ENCODE measurements around the gene VPS4A. TPM values are rescaled to one million over a fixed set of nuclear protein-coding genes. Genes with fewer than 3 reads are reported as not detected.

Gene VPS4A
- total RNA-seq, 1 experiment from 2014 or later = 31.3 TPM

DNA sequence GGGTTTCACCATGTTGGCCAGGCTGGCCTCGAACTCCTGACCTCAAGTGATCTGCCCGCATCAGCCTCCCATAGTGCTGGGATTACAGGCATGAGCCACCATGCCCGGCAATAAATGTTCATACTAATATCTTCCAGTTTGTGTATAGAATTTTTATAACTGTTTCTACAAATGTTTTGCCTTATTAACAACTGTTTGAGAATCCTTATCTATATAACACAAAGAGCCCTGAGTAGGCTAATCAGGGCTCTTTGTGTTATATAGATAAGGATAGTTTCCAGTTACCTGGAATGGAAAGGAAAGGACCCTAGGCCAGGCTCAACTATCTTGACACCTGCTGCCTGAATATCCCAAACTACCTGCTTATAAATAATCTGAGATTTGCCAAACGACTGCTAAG, 57.7 kb downstream of the VPS4A start:
- no peak for DNase-seq
- Histone ChIP-seq H3K36me3 (peaks cover 18% of the 10 kb centered on the region), H3K4me3 (no peak overlapping the region), H3K27me3 (no peaks in the 10 kb centered on the region), H3K9me3 (no peaks in the 10 kb centered on the region)

DNA sequence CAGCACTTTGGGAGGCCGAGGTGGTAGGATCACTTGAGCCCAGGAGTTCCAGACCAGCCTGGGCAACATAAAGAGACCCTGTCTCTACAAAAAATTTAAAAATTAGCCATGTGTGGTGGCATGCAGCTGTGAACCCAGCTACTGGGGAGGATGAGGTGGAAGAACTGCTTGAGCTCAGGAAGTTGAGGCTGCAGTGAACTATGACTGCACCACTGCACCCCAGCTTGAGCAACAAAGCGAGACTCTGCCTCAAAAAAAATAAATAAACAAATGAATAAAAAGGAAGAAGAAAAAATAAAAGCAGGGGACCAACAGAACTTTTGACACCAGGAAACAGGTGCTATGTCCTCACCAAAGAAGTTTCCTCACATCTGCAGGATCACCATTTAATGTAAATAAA, 60.4 kb downstream of the VPS4A start:
- no peaks in the 10 kb centered on the region for H3K9me3 ChIP-seq
- H3K4me3 ChIP-seq = no peak overlapping the region
- H3K36me3 ChIP-seq = peaks cover 18% of the 10 kb centered on the region
- no peaks in the 10 kb centered on the region for H3K27me3 ChIP-seq
- DNase-seq = no peak

DNA sequence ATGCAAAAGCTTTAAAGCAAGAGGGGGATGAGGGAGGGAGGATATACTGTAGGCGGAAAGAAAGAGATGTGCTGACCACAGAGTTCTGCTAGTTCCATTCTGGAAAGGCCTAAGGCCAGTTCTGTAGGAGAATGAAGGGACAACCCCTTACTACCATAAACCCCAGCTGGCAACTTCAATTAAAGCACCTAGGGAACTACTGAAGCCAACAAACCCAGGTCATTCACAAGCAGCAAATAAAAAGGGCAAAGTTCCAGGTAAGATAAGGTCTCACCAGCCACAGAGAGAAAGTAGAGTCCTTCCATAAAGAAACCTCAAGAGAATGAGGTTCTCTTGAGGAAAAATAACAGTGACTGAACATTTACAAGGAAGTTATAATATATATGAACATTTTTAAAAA, 61.9 kb downstream of the VPS4A start:
- no peak for DNase-seq
- no peak overlapping the region for H3K4me3 ChIP-seq
- H3K9me3 ChIP-seq = no peaks in the 10 kb centered on the region
- H3K36me3 ChIP-seq = peaks cover 18% of the 10 kb centered on the region
- H3K27me3 ChIP-seq = no peaks in the 10 kb centered on the region

Other genes starting within 250 kb of the VPS4A start
- 65.0 and 71.9 TPM in 2 replicates for gene HAS3, start 205.7 kb upstream of the VPS4A start, total RNA-seq (2014; rRNA removed; shearing (Covaris generic); ENCODE audit: low replicate concordance)
- gene CHTF8, start 178.8 kb upstream of the VPS4A start, total RNA-seq (2014; rRNA removed; shearing (Covaris generic); ENCODE audit: low replicate concordance) = 125 and 166 TPM in 2 replicates
- 76.6 and 108 TPM in 2 replicates for gene UTP4, start 178.7 kb upstream of the VPS4A start, total RNA-seq (2014; rRNA removed; shearing (Covaris generic); ENCODE audit: low replicate concordance)
- gene SNTB2, start 124.2 kb upstream of the VPS4A start, total RNA-seq (2014; rRNA removed; shearing (Covaris generic); ENCODE audit: low replicate concordance) = 13.1 and 33.6 TPM in 2 replicates
- gene PDF, start 19.2 kb downstream of the VPS4A start, total RNA-seq (2014; rRNA removed; shearing (Covaris generic); ENCODE audit: low replicate concordance) = 9.1 and 28.5 TPM in 2 replicates
- 34.1 and 51.9 TPM in 2 replicates for gene COG8, start 28.2 kb downstream of the VPS4A start, total RNA-seq (2014; rRNA removed; shearing (Covaris generic); ENCODE audit: low replicate concordance)
- gene NIP7, start 28.4 kb downstream of the VPS4A start, total RNA-seq (2014; rRNA removed; shearing (Covaris generic); ENCODE audit: low replicate concordance) = 24.0 and 32.6 TPM in 2 replicates
- gene TMED6, start 40.4 kb downstream of the VPS4A start, total RNA-seq (2014; rRNA removed; shearing (Covaris generic); ENCODE audit: low replicate concordance) = not detected in 2 replicates
- 12.3 and 30.7 TPM in 2 replicates for gene TERF2, start 74.7 kb downstream of the VPS4A start, total RNA-seq (2014; rRNA removed; shearing (Covaris generic); ENCODE audit: low replicate concordance)
- gene CYB5B, start 113.3 kb downstream of the VPS4A start, total RNA-seq (2014; rRNA removed; shearing (Covaris generic); ENCODE audit: low replicate concordance) = 45.2 and 48.9 TPM in 2 replicates